HG02798 (cell line): ENCODE measurements around the gene RPS6KA1.

Experiments
- ATAC-seq: cut with Tn5 transposase; IDR thresholded peaks from one replicate; pipeline ENCODE4 v1.9.1; 2021; ENCODE audit warnings: mild to moderate bottlenecking; ENCODE audit not compliant: unreplicated experiment, poor library complexity

The RPS6KA1 gene

DNA sequence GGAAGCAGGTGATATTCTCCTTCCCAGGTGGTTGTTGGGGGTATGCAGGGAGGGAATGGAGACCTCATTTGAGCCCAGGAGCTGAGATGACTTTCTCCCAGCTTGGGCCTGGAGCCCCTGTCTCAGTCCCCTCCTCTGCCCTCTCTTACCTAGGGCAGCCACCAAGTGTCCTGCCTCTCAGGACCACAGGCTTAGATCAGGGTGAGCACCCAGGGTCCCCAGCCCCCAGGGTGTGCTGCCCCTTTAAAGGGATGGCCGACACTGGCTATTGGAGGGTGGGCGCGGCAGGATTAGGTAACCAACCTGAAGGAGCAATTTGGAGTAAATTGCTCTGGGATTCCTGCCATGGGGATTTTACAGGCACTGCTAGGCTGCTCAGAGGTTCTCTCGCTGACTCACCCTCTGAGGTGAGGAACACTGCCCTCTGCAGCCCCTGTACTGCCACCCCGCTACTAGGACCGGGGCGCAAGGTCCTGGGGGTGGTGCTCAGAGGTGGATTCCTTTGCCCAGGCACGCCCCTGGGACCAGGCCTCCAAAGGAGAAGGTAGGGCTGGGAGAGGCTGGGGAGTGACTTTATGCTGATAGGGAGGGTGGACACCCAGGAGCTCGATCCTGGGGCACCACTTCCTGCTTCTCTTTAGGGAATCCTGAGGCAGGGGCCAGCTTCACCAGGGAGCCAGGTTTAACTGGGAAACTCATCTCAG, 1.5 kb downstream of the RPS6KA1 start:
- no peak for ATAC-seq

- no peak for ATAC-seq
Measured at GRCh38 chr1:26531651-26532131, 2.1 kb downstream of the RPS6KA1 start.

DNA sequence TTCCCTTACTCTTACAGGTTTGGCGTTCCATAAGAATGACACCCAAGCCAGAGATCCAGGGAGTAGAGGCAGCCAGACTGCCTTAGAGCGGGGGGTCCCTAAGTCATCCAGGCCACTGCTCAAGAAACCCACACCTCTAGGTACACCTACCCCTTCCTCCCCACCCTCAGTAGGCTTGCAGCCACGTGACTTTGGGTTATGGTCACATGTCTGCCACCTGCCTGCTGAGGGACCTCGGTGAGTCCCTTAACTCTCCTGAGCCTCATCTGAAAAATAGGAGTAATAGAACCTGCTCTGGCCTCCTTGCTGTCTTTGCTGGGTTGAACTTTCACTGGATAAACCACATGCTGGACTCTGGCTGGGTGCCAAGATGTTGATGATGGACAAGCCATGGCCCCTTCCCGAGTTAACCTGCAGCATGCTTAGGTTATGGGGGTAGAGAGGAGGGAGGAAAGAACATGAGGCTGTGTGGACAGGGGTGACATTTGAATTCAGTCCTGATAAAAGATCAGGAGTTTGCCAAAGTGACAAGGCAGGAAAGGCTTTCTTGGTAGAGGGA, 4.5 kb downstream of the RPS6KA1 start:
- no peak for ATAC-seq

- no peak for ATAC-seq
Measured at GRCh38 chr1:26535201-26535600, 5.6 kb downstream of the RPS6KA1 start.

DNA sequence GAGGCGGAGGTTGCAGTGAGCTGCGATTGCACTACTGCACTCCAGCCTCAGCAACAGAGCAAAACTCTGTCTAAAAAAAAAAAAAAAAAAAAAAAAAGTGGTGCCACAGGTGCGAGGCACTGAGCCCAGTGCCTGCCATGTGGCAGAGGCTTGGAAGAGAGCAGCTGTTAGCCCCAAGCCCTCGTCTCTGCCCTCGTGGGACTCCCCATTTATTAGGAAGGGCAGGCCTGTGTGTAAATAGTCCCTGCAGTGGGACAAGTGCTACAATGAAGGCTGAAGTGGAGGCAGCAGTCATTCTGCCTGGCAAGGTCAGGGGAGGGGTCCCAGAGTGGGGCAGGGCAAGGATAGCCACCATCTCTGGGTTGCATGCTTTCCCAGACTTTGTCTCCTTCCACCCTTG, 6.5 kb downstream of the RPS6KA1 start:
- ATAC-seq, result no peak

DNA sequence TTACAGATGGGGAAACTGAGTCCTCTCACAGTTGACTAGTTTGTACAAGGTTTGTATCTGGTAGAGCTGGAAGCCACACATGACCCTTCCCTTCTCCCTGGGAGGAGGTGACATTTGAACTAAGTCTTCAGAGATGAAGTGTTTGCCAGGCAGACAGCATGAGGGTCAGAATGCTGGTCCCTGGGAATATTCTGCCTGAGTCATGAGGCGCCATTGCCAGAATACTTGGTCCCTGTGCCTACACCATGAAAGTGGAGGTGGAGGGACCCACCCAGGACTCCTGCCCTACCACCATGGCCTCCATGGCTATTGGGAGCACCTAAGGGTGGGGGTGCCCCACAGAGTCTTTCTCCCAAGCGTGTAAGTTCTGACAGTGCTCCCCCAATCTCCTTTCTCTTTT, 7.0 kb downstream of the RPS6KA1 start:
- ATAC-seq, result no peak

DNA sequence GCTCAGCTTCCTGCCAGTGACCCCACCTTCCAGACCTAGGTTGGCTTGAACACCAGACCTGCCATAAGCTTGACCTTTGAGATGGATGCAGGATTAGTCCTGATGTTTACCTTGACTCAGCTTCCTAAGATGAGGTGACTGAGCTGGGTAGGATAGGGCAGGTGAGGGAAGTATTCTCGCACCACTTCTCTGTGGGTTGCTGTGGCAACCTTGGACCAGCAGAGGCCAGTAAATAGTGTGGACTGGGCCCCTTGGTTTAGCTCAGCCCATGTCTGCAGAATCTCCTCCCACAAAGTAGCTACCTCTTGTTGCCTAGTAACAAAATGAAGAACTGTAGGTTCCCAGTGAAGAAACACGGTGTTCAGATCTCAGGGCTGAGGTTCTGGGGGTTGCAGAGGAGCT, 8.4 kb downstream of the RPS6KA1 start:
- no peak for ATAC-seq

- ATAC-seq, result no peak
Measured at GRCh38 chr1:26538480-26539412, 9.2 kb downstream of the RPS6KA1 start.

GRCh38 chr1:26539722-26540121, 10.2 kb downstream of the RPS6KA1 start:
- ATAC-seq, result no peak

DNA sequence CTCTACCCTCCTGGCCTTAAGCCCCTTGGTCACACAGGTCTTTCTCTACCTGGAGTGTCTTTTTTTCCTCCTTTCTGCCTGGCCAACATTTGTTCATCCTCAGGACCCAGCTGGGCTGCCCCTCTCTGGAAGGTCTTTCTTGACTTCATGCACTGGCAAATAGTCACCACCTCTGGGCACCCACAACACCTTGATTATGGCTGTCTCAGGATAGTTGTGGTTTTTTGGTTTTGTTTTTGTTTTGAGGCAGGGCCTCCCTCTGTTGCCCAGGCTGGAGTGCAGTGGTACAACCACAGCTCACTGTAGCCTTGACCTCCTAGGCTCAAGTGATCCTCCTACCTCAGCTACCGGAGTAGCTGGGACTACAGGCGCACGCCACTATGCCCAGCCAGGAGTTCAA, 10.8 kb downstream of the RPS6KA1 start:
- ATAC-seq, result no peak

GRCh38 chr1:26541431-26541815, 11.9 kb downstream of the RPS6KA1 start:
- no peak for ATAC-seq

DNA sequence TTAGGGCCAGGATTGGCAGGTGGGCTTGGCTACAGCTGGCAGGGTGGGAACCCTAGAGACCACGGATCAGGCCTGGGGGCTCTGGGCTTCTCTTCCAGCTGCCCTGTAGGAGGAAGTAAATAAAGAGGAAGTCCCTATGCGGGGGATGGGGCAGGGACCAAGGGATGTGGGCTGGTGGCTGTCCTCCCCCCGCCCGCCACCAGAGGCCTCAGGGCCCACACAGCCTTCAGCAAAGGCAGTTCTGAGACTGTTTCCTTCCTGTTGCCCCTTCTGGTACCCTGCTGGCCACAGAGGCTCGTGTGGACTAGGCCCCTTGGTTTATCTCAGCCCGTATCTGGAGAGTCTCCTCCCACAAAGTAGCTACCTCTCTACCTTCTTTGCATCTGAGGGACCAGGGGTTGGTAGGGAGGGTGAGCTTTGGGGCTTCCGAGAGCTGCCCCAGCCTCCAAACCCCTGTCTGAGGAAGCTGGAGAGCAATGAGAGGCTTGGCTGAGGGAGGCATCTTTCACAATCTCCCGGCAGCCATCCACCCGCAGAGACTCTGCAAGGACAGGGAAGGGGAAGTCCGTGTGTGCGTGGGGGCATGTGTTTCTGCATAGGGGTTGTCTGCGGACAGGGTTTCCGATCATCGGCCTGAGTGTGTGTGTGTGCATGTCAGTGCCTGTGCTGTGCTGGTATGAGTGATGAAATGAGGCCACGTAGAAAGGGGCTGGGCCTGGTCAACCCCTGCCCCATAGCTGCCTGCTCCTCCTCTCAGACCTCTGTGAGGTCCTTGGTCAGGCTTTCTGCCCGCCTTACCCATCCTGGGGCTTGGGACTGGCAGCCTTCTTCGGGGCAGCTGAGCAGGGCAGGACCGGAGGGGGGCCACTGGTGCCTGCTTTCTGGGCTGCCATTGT, 12.5 kb downstream of the RPS6KA1 start:
- ATAC-seq, result peak; percentile 55

- ATAC-seq, result no peak
Measured at GRCh38 chr1:26542771-26543451, 13.3 kb downstream of the RPS6KA1 start.

DNA sequence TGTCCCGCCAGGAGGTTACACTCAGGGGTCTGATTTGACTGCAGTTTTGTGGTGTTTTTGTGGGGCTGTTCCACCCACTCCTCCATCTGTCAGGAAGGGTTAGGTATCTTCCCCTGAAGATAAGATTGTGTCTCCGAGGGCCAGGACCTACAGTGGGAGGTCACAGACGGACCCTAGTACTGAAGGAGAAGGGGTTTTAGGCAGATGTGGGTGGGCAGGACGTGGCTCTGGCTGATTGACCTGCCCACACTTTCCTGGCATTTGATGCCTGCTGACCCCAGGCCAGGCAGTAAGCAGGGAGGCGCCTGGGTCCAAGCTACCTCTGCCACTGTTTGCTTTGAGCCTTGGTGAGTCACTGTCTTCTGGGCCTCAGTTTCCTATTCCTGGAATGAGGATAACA, 13.9 kb downstream of the RPS6KA1 start:
- ATAC-seq, result no peak

DNA sequence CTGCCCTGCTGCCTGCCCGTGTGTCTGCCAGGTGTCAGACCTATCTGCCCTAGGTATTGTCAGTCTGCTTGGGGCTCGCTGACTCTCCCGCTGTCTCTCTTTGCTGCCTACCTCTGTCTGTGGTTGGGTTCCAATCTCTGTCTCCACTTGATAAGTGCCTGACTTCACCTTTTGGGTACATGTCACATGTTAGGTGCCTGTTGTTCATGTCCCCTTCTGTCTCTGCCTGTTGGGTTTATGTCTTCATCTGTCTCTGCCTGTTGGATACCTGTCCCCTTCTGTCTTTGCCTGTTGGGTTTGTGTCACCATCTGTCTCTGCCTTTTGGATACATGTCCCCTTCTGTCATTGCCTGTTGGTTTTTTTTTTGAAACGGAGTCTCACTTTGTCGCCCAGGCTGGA, 14.6 kb downstream of the RPS6KA1 start:
- ATAC-seq, result no peak

DNA sequence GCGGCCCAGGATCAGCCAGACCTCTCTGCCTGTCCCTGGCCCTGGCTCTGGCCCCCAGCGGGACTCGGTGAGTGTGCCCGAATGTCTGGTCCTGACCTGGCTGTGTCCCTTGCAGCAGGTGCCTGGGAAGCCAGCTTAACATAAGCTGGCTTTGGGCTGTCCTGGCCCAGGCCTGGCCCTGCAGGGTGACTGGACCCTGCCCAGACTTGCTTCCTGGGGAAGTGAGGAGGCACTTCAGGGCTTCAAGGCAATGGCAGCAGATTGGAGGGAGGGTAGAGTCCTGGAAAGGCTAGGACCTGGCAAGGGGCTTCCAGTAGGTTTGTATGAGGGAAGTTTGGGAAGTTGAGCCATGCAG, 16.4 kb downstream of the RPS6KA1 start:
- ATAC-seq, result peak; percentile 2

- ATAC-seq, result no peak
Measured at GRCh38 chr1:26546375-26546774, 16.8 kb downstream of the RPS6KA1 start.

DNA sequence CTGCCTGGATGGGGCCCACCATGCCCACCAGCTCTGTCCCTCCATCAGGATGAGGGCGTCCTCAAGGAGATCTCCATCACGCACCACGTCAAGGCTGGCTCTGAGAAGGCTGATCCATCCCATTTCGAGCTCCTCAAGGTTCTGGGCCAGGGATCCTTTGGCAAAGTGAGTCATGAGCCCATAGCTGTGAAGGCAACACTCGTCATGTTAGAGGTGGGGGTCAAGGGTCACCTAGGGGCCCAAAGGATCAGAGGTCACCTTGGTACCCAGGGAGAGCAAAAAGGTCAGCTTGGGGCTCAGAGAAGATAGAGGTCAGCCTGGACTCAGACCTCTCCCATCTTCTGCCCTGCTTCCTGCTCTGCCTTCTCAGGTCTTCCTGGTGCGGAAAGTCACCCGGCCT, 17.3 kb downstream of the RPS6KA1 start:
- no peak for ATAC-seq

DNA sequence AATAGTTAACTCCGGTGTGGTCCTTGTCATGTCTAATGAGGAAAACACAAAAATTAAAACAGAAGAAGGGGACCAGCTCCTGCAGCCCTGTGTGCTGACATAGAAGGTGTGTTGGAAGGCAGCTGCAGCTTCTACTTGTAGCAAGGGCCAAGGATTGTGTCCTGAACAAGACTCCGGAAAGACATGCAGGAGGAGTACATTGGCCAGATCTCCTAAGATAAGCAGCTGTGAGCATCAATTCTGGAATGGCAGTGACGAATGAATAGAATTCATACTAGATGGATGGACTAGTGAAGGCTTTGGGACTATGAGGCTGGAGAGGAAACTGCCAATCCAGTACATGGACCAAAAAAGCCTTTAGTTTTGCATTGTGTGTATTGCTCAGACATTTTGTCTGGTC, 19.3 kb downstream of the RPS6KA1 start:
- ATAC-seq, result no peak

GRCh38 chr1:26550946-26551345, 21.4 kb downstream of the RPS6KA1 start:
- no peak for ATAC-seq
